GM23248 (cell line): ENCODE measurements around the gene AADAT.

Source experiments
- EZH2 ChIP-seq: fragments of 200-600 bp; sonication (generic); IDR thresholded peaks from 2 replicates; pipeline ENCODE4 v1.6.1; 2018; ENCODE audit warnings: antibody characterized with exemption, mild to moderate bottlenecking; ENCODE audit not compliant: insufficient read depth, poor library complexity, severe bottlenecking
- EZH2phosphoT487 ChIP-seq: fragments of 200-600 bp; sonication (generic); IDR thresholded peaks from 2 replicates; pipeline ENCODE4 v1.6.1; 2018; ENCODE audit warnings: antibody characterized with exemption, moderate library complexity, mild to moderate bottlenecking, low read depth; ENCODE audit not compliant: insufficient read depth

GRCh38 chr4:170088716-170089115 is 1.0 kb downstream of the AADAT start:
- TF ChIP-seq EZH2phosphoT487 (no peak), EZH2 (no peak)
